GM12878 (cell line): ENCODE measurements around the gene DENND6B. TPM values are rescaled to one million over a fixed set of nuclear protein-coding genes. Genes with fewer than 3 reads are reported as not detected.

ENCODE experiments used
- ATAC-seq: fragments of 200-7000 bp; cut with Tn5 transposase; 3 replicates; pipeline ENCODE4 v1.9.1; 2020; ENCODE audit warnings: mild to moderate bottlenecking, moderate library complexity
- BruUV-seq: library from RNA; stranded (reverse); fragments of 400-500 nt; replicated peaks from 2 replicates; lab custom pipeline; 2021; lab: Mats Ljungman, UMichigan
- CTCF ChIA-PET: fragments of 300-600 bp; sonication (Branson Sonifier 250); formaldehyde crosslinking; extraction: SDS; loops from one replicate; lab custom pipeline; 2021; ENCODE audit warnings: inconsistent platforms; lab: Yijun Ruan, JAX
- POLR2A ChIA-PET: fragments of 350-600 bp; formaldehyde crosslinking; extraction: SDS; loops from one replicate; lab custom pipeline; 2021; ENCODE audit warnings: inconsistent platforms; lab: Charles Lee
- RAD21 ChIA-PET: fragments of 300-600 bp; sonication (Branson Sonifier 250); formaldehyde crosslinking; loops from one replicate; lab custom pipeline; 2023; ENCODE audit warnings: antibody characterized with exemption; ENCODE audit not compliant: unreplicated experiment; lab: Charles Lee
- SMC1A ChIA-PET: fragments of 300-600 bp; sonication (Branson Sonifier 250); formaldehyde crosslinking; loops from one replicate; lab custom pipeline; 2023; ENCODE audit not compliant: unreplicated experiment, uncharacterized antibody; lab: Charles Lee
- DNase-seq: peaks from one replicate; pipeline ENCODE4 v3.0.0-alpha.2; 2011; ENCODE audit warnings: low read depth, low spot score
- FAIRE-seq: peaks from 3 replicates; lab custom pipeline; 2011; peaks lifted over from hg19 to GRCh38; lab: Jason Lieb, UNC
- H2AFZ ChIP-seq: 2 replicates; pipeline ENCODE4 v1.6.0; 2011; ENCODE audit warnings: low read depth, low read length, control low read depth; ENCODE audit not compliant: control insufficient read depth
- H3K27ac ChIP-seq: 2 replicates; pipeline ENCODE4 v1.5.1; 2011; ENCODE audit warnings: control low read depth; ENCODE audit not compliant: control insufficient read depth, insufficient read depth
- H3K27me3 ChIP-seq, 2 experiments: replicated peaks in 1 of 2; 2 replicates each; pipeline versions ENCODE4 v1.6.0 to v1.6.1; 2011; ENCODE audit warnings: low read length in 1 of 2; ENCODE audit not compliant: control insufficient read depth in 2 of 2, insufficient read depth in 2 of 2
- H3K36me3 ChIP-seq, 2 experiments: 2 replicates each; pipeline ENCODE4 v1.5.1; 2011; ENCODE audit warnings: low read length in 1 of 2; ENCODE audit not compliant: control insufficient read depth in 2 of 2, insufficient read depth in 2 of 2
- H3K4me1 ChIP-seq: 2 replicates; pipeline ENCODE4 v1.6.1; 2011; ENCODE audit warnings: mild to moderate bottlenecking, low read length, moderate library complexity, mixed read lengths; ENCODE audit not compliant: control insufficient read depth, insufficient read depth
- H3K4me2 ChIP-seq: 2 replicates; pipeline ENCODE4 v1.6.0; 2011; ENCODE audit warnings: control low read depth; ENCODE audit not compliant: control insufficient read depth, insufficient read depth
- H3K4me3 ChIP-seq: fragments of 200-600 bp; sonication (generic); 2 replicates; pipeline ENCODE4 v1.5.1; 2016
- H3K79me2 ChIP-seq: 2 replicates; pipeline ENCODE4 v1.6.0; 2011; ENCODE audit warnings: low read length; ENCODE audit not compliant: control insufficient read depth, insufficient read depth
- H3K9ac ChIP-seq: 2 replicates; pipeline ENCODE4 v1.8.0; 2011; ENCODE audit warnings: low read length, control low read depth, mixed read lengths; ENCODE audit not compliant: control insufficient read depth, insufficient read depth
- H3K9me3 ChIP-seq: replicated peaks from 3 replicates; pipeline ENCODE4 v1.5.1; 2011; ENCODE audit warnings: mild to moderate bottlenecking, low read length; ENCODE audit not compliant: control insufficient read depth, insufficient read depth
- H4K20me1 ChIP-seq: 2 replicates; pipeline ENCODE4 v1.6.0; 2011; ENCODE audit not compliant: control insufficient read depth, insufficient read depth
- EGR1 ChIP-seq, 2 experiments: IDR thresholded peaks; 1 replicate in 1 of 2; 2 replicates in 1 of 2; pipeline ENCODE4 v1.6.1; 2011 to 2012; ENCODE audit warnings: low read depth in 2 of 2, low read length in 2 of 2, borderline replicate concordance in 1 of 2, mild to moderate bottlenecking in 1 of 2, moderate library complexity in 1 of 2
- POLR2A ChIP-seq: IDR thresholded peaks from 2 replicates; pipeline ENCODE4 v1.6.1; 2011; ENCODE audit warnings: low read depth, mild to moderate bottlenecking, low read length
- POLR2AphosphoS5 ChIP-seq: IDR thresholded peaks from 2 replicates; pipeline ENCODE4 v1.6.1; 2011; ENCODE audit warnings: mild to moderate bottlenecking, low read length, inconsistent platforms
- PRDM15 ChIP-seq: fragments of 450-650 bp; formaldehyde crosslinking; IDR thresholded peaks from 2 replicates; pipeline ENCODE4 v1.4.0; 2020; ENCODE audit warnings: mild to moderate bottlenecking, moderate library complexity
- RUNX3 ChIP-seq: IDR thresholded peaks from 2 replicates; pipeline ENCODE4 v1.6.1; 2012; ENCODE audit warnings: low read length, inconsistent platforms
- ZBED1 ChIP-seq: IDR thresholded peaks from 2 replicates; pipeline ENCODE4 v1.6.1; 2016; ENCODE audit warnings: borderline replicate concordance
- ZNF217 ChIP-seq: fragments of 450-650 bp; IDR thresholded peaks from 2 replicates; pipeline ENCODE4 v1.6.1; 2017; ENCODE audit warnings: antibody characterized with exemption, mild to moderate bottlenecking
- WGBS: methylation state at CpG from one replicate; pipeline ENCODE4 v1.1.6; 2016; ENCODE audit warnings: low lambda C conversion rate; ENCODE audit not compliant: insufficient replicate concordance, insufficient coverage; ENCODE audit errors: missing lambda C conversion rate; 5-methylcytosine and 5-hydroxymethylcytosine counted together
- in situ Hi-C: fragments of 300-500 bp; cut with MboI; formaldehyde crosslinking; loops from 9 replicates; pipeline ENCODE4 v1.14.3; 2018; ENCODE audit warnings: mixed read lengths
- intact Hi-C: fragments of 100-400 bp; cut with micrococcal nuclease; formaldehyde crosslinking; loops from one replicate; pipeline ENCODE4 v1.14.2; 2022; ENCODE audit not compliant: unreplicated experiment
- polyA plus RNA-seq, 11 experiments: library from polyadenylated mRNA; depleted of rRNA in 4 of 11; unstranded in 6 of 11; stranded (reverse) in 5 of 11; fragments of >200 nt; fragmentation: Nextera tagmentation in 4 of 11; fragmentation: Illumina TruSeq in 1 of 11; extraction: Ambion mirVana in 4 of 11; extraction: Trizol in 1 of 11; gene quantifications; 1 replicate in 1 of 11; 2 replicates in 10 of 11; pipeline versions ENCODE4 v1.2.1 to v1.2.3, GENCODE V29; 2011 to 2016; ENCODE audit warnings: inconsistent platforms in 2 of 11, missing spikeins in 2 of 11, low read depth in 1 of 11
- total RNA-seq, 4 experiments: library from RNA; depleted of rRNA in 3 of 4; stranded (reverse); fragments of >200 nt in 3 of 4; fragmentation: Illumina TruSeq in 1 of 4; extraction: Trizol in 1 of 4; gene quantifications; 2 replicates each; pipeline versions ENCODE4 v1.2.1 to v1.2.3, GENCODE V29; 2013 to 2021

Gene DENND6B
- total and polyA plus RNA-seq, 10 of the 15 experiments (the other 5 are each of a cell fraction or from before 2014, with no cell fraction given), result 0.72 to 11.3 (median 6.2) TPM

DNA sequence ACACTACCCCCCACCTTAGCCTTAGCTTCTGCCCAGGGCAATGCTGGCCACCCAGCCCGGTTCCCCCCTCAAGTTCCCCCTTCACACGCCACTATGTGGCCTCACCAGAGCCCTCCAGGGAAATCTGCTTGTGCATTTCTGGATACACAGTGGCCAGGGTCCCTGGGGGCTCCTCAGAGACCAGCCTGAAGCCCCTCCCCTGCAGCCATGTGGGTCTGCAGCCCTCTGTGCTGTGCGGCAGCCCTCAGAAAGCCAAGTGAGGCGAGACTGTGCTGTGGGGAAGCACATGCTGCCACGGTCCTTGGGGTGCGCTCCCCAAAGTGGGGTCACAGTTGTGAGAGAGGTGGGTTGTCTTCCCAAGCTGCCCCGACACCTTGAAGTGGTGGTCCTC lies 17.2 kb downstream of the DENND6B start:
- Histone ChIP-seq H2AFZ (no peak overlapping the region), H3K4me1 (peaks cover 27% of the 10 kb centered on the region), H3K4me3 (no peak overlapping the region), H4K20me1 (no peaks in the 10 kb centered on the region), H3K9ac (no peak overlapping the region), H3K36me3 (no peaks in the 10 kb centered on the region), H3K27ac (no peak overlapping the region), H3K4me2 (no peak overlapping the region), H3K79me2 (peaks cover 40% of the 10 kb centered on the region), H3K9me3 (no peaks in the 10 kb centered on the region), H3K27me3 (no peaks in the 10 kb centered on the region)
- FAIRE-seq (no peak), DNase-seq (no peak), ATAC-seq (no peak)
- intact Hi-C loops (no loop called here), in situ Hi-C loops (no loop called here)
- ChIA-PET POLR2A (interaction anchor here (0.7 kb wide), 1 partner anchor 58 kb away, joined by 3 read pairs; the partner anchor contains the start of gene HDAC10), CTCF (interaction anchor here (0.6 kb wide), 1 partner anchor 16 kb away, joined by 3 read pairs; no protein-coding TSS in a partner anchor), SMC1A (no interaction called here), RAD21 (no interaction called here)
- 61% methylated on average over 7 of the region's 7 CpGs for WGBS
- BruUV-seq, result no TSS peak
- no peak for TF ChIP-seq ZBED1
- TF ChIP-seq PRDM15 (CRISPR knock-in tag), result no peak
- no peak for TF ChIP-seq RUNX3
- 0 out of 2 replicates have a peak, but pooled peaks have one; percentile 22 for TF ChIP-seq POLR2A
- no peak for TF ChIP-seq POLR2AphosphoS5
- TF ChIP-seq ZNF217, result no peak
- TF ChIP-seq EGR1 (IDR thresholded peaks at IDR 0.05; ENCODE audit: borderline replicate concordance in 1 of 2, low read depth in 2 of 2, low read length in 2 of 2), result no peak
